ENCODE results near the gene MEGF11.

DNA sequence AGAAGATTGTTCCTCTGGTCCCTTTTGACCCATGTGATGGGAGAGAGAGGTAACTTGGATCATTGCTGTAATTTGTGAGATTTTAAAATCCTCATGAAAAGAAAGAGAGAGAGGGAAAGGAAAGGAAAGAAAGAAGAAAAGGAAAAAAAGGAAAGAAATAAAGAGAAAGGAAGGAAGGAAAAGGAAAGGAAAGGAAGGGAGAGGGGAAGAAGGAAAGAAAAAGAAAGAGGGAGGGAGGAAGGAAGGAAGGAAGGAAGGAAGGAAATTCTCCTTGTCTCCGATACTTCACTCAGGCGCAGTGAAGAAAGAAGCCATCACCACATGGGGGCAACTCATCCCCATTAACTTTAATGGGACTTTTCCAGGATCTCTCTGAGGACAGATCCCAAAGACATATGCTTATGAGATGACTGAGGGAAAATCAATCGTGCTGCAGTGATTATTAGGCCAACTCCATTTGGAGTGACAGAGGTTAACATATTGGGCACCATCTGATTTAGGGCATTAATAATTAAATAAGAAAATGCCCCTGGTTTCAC lies 123.0 kb downstream of the MEGF11 start:
- TF ChIP-seq POLR2A (IDR thresholded peaks at IDR 0.05; ENCODE audit: low read depth) (no peak), POLR2AphosphoS5 (IDR thresholded peaks at IDR 0.05) (no peak), EP300 (IDR thresholded peaks at IDR 0.05) (no peak)
- TF ChIP-seq, protein P1, sequence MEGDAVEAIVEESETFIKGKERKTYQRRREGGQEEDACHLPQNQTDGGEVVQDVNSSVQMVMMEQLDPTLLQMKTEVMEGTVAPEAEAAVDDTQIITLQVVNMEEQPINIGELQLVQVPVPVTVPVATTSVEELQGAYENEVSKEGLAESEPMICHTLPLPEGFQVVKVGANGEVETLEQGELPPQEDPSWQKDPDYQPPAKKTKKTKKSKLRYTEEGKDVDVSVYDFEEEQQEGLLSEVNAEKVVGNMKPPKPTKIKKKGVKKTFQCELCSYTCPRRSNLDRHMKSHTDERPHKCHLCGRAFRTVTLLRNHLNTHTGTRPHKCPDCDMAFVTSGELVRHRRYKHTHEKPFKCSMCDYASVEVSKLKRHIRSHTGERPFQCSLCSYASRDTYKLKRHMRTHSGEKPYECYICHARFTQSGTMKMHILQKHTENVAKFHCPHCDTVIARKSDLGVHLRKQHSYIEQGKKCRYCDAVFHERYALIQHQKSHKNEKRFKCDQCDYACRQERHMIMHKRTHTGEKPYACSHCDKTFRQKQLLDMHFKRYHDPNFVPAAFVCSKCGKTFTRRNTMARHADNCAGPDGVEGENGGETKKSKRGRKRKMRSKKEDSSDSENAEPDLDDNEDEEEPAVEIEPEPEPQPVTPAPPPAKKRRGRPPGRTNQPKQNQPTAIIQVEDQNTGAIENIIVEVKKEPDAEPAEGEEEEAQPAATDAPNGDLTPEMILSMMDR (IDR thresholded peaks at IDR 0.05), result no peak
